Measurements from ENCODE around the gene LCE3D. TPM values are rescaled to one million over a fixed set of nuclear protein-coding genes. Genes with fewer than 3 reads are reported as not detected.

LCE3D gene
- total RNA-seq, 1 donor from 2014 or later: not detected

GRCh38 chr1:152546704-152547103, 33.6 kb downstream of the LCE3D start:
- DNase-seq (ENCODE audit: low spot score): no peak
- Mint-ChIP-seq H3K27ac (ENCODE audit: unreplicated experiment) (no peak overlapping the region), H3K27me3 (ENCODE audit: unreplicated experiment) (peaks cover 6% of the 10 kb centered on the region), H3K36me3 (ENCODE audit: low read depth, unreplicated experiment) (no peaks in the 10 kb centered on the region), H3K4me1 (ENCODE audit: unreplicated experiment) (peaks cover 6% of the 10 kb centered on the region), H3K9me3 (ENCODE audit: unreplicated experiment) (no peaks in the 10 kb centered on the region), H3K4me3 (ENCODE audit: unreplicated experiment) (no peak overlapping the region)
- TF ChIP-seq CTCF (IDR thresholded peaks at IDR 0.05; ENCODE audit: unreplicated experiment): no peak

- no peaks in the 10 kb centered on the region for H3K9me3 Mint-ChIP-seq (ENCODE audit: unreplicated experiment)
- H3K4me1 Mint-ChIP-seq (ENCODE audit: unreplicated experiment): peaks cover 13% of the 10 kb centered on the region
- no peak for DNase-seq (ENCODE audit: low spot score)
- no peak overlapping the region for H3K27ac Mint-ChIP-seq (ENCODE audit: unreplicated experiment)
- no peaks in the 10 kb centered on the region for H3K36me3 Mint-ChIP-seq (ENCODE audit: low read depth, unreplicated experiment)
- no peak overlapping the region for H3K4me3 Mint-ChIP-seq (ENCODE audit: unreplicated experiment)
- H3K27me3 Mint-ChIP-seq (ENCODE audit: unreplicated experiment): peaks cover 8% of the 10 kb centered on the region
- no peak for TF ChIP-seq CTCF (IDR thresholded peaks at IDR 0.05; ENCODE audit: unreplicated experiment)
These were observed 36.5 kb downstream of the LCE3D start for GRCh38 chr1:152543820-152544219.

- H3K27me3 Mint-ChIP-seq (ENCODE audit: unreplicated experiment): peaks cover 5% of the 10 kb centered on the region
- TF ChIP-seq CTCF (IDR thresholded peaks at IDR 0.05; ENCODE audit: unreplicated experiment): no peak
- no peaks in the 10 kb centered on the region for H3K36me3 Mint-ChIP-seq (ENCODE audit: low read depth, unreplicated experiment)
- H3K4me1 Mint-ChIP-seq (ENCODE audit: unreplicated experiment): peaks cover 7% of the 10 kb centered on the region
- H3K4me3 Mint-ChIP-seq (ENCODE audit: unreplicated experiment): no peak overlapping the region
- DNase-seq (ENCODE audit: low spot score): no peak
- H3K9me3 Mint-ChIP-seq (ENCODE audit: unreplicated experiment): no peaks in the 10 kb centered on the region
- no peak overlapping the region for H3K27ac Mint-ChIP-seq (ENCODE audit: unreplicated experiment)
These were observed 40.4 kb downstream of the LCE3D start for GRCh38 chr1:152539901-152540300.

GRCh38 chr1:152537496-152537895, 42.8 kb downstream of the LCE3D start:
- peaks cover 7% of the 10 kb centered on the region for H3K4me1 Mint-ChIP-seq (ENCODE audit: unreplicated experiment)
- no peaks in the 10 kb centered on the region for H3K36me3 Mint-ChIP-seq (ENCODE audit: low read depth, unreplicated experiment)
- TF ChIP-seq CTCF (IDR thresholded peaks at IDR 0.05; ENCODE audit: unreplicated experiment): no peak
- H3K9me3 Mint-ChIP-seq (ENCODE audit: unreplicated experiment): no peaks in the 10 kb centered on the region
- H3K4me3 Mint-ChIP-seq (ENCODE audit: unreplicated experiment): no peak overlapping the region
- H3K27ac Mint-ChIP-seq (ENCODE audit: unreplicated experiment): no peak overlapping the region
- peaks cover 2% of the 10 kb centered on the region for H3K27me3 Mint-ChIP-seq (ENCODE audit: unreplicated experiment)
- no peak for DNase-seq (ENCODE audit: low spot score)

GRCh38 chr1:152535774-152536173, 44.5 kb downstream of the LCE3D start:
- Mint-ChIP-seq H3K4me1 (ENCODE audit: unreplicated experiment) (peaks cover 5% of the 10 kb centered on the region), H3K9me3 (ENCODE audit: unreplicated experiment) (no peaks in the 10 kb centered on the region), H3K27ac (ENCODE audit: unreplicated experiment) (no peak overlapping the region), H3K4me3 (ENCODE audit: unreplicated experiment) (no peak overlapping the region), H3K27me3 (ENCODE audit: unreplicated experiment) (no peaks in the 10 kb centered on the region), H3K36me3 (ENCODE audit: low read depth, unreplicated experiment) (no peaks in the 10 kb centered on the region)
- no peak for TF ChIP-seq CTCF (IDR thresholded peaks at IDR 0.05; ENCODE audit: unreplicated experiment)
- no peak for DNase-seq (ENCODE audit: low spot score)

Measured in endothelial cell (in vitro differentiated cells).